ENCODE data around the gene SMYD4.

SMYD4 gene

DNA sequence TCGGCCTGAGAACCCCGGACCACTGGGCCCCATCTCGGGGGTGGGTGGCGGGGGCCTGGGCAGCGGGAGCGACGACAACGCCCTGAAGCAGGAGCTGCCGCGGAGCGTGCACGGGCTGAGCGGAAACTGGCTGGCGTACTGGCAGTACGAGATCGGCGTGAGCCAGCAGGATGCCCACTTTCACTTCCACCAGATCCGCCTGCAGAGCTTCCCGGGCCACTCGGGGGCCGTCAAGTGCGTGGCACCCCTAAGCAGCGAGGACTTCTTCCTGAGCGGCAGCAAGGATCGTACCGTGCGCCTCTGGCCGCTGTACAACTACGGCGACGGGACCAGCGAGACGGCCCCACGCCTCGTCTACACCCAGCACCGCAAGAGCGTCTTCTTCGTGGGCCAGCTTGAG, 95.9 kb downstream of the SMYD4 start:
- in situ Hi-C loops (cut with MboI; ENCODE audit: low sequenced_read_pairs), result no loop called here

DNA sequence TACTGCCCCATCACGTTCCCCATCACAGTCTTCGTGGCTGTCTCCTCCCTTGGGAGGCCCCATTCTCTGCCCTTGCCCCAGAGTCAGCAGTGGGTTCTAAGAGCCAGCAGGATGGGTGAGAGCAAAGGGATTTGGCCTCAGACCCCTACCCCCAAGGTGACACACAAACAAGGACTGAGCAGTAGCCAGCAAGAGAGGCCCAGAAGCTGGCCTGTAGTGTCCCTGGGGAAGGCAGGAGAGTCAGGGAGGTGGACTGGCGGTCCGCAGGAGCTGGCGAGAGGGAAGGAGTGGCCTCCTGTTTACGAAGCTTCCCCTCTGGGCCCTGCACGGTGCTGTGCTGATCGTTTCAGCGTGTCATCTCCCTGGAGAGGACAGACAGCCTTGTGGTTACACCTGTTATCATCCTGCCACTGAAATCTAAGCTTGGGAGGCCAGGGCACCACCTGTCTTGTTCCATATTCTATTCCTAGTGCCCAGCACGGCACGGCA, 96.8 kb downstream of the SMYD4 start:
- in situ Hi-C loops (cut with MboI; ENCODE audit: low sequenced_read_pairs), result no loop called here

DNA sequence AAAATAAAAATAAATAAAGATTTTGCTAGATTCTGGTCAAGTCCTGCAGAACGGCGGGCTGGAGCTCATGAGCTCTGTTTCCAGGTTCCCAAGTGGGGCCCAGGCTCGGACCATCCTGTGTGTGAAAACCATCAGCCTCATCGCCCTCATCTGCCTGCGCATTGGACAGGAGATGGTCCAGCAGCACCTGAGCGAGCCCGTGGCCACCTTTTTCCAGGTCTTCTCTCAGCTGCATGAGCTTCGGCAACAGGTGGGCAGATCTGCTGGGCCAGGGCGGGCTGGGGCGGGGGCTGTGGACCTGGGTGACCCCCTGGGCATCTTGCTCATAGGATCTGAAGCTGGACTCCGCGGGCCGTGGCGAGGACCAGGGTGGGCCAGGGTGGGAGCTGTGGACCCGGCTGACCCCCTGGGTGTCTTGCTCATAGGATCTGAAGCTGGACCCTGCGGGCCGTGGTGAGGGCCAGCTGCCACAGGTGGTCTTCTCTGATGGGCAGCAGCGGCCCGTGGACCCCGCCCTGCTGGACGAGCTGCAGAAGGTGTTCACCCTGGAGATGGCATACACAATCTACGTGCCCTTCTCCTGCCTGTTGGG, 97.4 kb downstream of the SMYD4 start:
- in situ Hi-C loops (cut with MboI; ENCODE audit: low sequenced_read_pairs), result no loop called here

DNA sequence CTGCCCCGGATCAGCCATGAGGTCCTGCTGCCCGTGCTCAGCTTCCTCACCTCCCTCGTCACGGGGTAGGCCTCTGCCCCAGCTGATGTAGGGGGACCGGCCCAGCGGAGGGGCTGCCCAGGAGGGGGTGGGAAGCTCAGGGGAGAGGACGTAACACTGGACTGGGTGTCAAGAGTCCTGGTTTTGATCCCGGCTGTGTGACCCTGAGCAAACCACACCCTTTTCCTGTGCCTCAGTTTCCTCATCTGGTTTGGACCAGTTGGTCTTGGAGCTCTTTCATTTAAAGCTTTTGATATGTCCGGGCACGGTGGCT, 98.6 kb downstream of the SMYD4 start:
- in situ Hi-C loops (cut with MboI; ENCODE audit: low sequenced_read_pairs), result no loop called here

DNA sequence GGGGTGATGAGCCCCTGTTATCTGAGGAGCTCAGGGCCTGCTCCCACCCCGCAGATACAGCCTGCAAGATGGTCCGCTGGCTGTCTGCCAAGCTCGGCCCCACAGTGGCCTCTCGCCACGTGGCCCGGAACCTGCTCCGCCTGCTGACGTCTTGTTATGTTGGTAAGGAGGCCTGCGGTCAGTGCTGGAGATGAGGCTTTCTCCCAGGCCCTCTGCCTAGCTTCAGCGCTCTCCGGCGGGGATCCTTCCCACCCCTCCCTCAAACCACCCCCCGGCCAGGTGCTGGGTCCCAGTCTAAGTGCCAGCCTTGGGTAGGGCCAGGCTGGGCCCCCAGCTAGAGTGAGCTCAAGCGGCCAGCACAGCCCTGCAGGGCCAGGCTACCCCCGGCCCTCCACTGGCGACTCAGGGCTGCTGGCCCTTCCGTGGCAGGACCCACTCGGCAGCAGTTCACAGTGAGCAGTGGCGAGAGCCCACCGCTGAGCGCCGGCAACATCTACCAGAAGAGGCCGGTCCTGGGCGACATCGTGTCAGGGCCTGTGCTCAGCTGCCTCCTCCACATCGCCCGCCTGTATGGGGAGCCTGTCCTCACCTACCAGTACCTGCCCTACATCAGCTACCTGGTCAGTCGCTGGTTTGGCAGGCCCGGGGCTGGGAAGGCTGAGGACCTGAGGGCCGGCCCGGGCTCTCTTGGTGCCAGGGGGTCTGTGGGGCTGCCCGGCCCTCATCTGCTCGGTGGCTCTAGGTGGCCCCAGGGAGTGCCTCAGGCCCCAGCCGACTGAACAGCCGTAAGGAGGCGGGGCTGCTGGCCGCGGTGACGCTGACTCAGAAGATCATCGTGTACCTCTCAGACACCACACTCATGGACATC, 99.1 kb downstream of the SMYD4 start:
- in situ Hi-C loops (cut with MboI; ENCODE audit: low sequenced_read_pairs), result no loop called here

DNA sequence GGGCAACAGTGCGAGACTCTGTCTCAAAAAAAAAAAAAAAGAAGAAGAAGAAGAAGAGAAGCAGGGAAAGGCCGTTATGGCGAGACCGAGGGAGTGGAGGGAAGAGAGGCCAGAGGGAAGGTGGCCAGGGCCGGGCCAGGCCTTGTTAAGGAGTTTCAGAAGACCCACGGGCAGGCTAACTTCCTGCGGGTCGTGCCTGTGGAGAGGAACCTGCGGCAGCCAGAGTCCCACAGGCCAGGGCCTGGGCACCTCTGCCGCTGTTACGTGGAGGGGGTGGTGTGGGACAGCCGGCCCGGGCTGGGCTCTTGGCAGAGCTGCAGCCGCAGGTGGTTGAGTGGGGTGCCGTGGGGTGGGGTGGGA, 99.8 kb downstream of the SMYD4 start:
- in situ Hi-C loops (cut with MboI; ENCODE audit: low sequenced_read_pairs), result no loop called here
